Bronchial epithelial cell (primary cell): Measurements from ENCODE around the gene GRK5. TPM values are rescaled to one million over a fixed set of nuclear protein-coding genes. Genes with fewer than 3 reads are reported as not detected.
"Not testable (repeated sequence)": the region's sequence is repeated elsewhere in the genome, so short reads cannot be mapped to it uniquely, and the experiment has no call there.

Source experiments
- DNase-seq: peaks from one replicate; pipeline ENCODE4 v3.0.0-alpha.2; 2010; ENCODE audit warnings: low read depth
- FAIRE-seq: peaks from 2 replicates; lab custom pipeline; 2011; peaks lifted over from hg19 to GRCh38; lab: Jason Lieb, UNC
- H3K27me3 ChIP-seq: 2 replicates; pipeline ENCODE4 v1.5.1; 2011; ENCODE audit warnings: low read length; ENCODE audit not compliant: control insufficient read depth, insufficient read depth
- H3K36me3 ChIP-seq: 2 replicates; pipeline ENCODE4 v1.5.1; 2011; ENCODE audit warnings: low read length; ENCODE audit not compliant: control insufficient read depth, insufficient read depth
- H3K4me3 ChIP-seq: 2 replicates; pipeline ENCODE4 v1.5.1; 2011; ENCODE audit warnings: mild to moderate bottlenecking, low read depth, low read length, control low read depth
- total RNA-seq: library from RNA; depleted of rRNA; stranded (reverse); fragments of >200 nt; gene quantifications from 2 replicates; pipeline ENCODE4 v1.2.1, GENCODE V29; 2014
- TF ChIP-seq, protein P1 (sequence below): IDR thresholded peaks from 2 replicates; pipeline ENCODE4 v1.5.1; 2011; ENCODE audit warnings: mild to moderate bottlenecking, moderate library complexity, low read length, control low read depth, inconsistent platforms; ENCODE audit not compliant: insufficient read depth, severe bottlenecking

Gene GRK5
- total RNA-seq, 1 donor from 2014 or later, result 2.4 TPM

DNA sequence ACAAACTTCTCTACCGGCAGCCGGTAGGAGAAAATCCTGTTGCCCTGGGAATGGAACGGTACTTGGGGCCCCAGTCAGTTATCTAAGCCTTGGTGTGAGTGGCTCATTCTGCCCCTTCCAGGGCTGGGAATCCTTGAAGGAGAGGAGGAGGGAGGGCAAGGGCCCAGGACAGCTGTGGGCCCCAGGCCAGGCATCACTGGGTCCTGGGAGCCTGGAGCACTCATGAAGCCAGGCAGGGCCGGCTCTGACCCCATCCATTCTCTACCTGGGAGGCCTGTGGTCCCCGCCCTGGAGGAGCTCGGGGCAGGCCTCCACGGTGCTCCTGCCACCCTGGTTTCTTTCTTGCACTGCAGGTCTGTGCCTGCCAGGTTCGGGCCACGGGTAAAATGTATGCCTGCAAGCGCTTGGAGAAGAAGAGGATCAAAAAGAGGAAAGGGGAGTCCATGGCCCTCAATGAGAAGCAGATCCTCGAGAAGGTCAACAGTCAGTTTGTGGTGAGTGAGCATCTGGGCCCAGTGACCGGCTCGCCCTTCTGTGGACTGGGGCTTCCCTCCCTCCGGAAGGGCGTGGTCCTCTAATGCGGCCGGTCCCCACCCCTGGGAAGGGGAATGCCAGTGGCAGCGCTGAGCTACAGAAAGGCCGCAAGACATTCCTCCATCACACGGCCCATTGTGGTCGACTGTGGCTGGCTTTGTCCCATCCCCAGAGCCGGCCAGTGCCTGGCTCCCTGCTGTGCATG is 223.8 kb downstream of the GRK5 start:
- Histone ChIP-seq H3K4me3 (no peak overlapping the region), H3K36me3 (no peaks in the 10 kb centered on the region), H3K27me3 (no peaks in the 10 kb centered on the region)
- DNase-seq (no peak), FAIRE-seq (no peak)
- TF ChIP-seq, protein P1, sequence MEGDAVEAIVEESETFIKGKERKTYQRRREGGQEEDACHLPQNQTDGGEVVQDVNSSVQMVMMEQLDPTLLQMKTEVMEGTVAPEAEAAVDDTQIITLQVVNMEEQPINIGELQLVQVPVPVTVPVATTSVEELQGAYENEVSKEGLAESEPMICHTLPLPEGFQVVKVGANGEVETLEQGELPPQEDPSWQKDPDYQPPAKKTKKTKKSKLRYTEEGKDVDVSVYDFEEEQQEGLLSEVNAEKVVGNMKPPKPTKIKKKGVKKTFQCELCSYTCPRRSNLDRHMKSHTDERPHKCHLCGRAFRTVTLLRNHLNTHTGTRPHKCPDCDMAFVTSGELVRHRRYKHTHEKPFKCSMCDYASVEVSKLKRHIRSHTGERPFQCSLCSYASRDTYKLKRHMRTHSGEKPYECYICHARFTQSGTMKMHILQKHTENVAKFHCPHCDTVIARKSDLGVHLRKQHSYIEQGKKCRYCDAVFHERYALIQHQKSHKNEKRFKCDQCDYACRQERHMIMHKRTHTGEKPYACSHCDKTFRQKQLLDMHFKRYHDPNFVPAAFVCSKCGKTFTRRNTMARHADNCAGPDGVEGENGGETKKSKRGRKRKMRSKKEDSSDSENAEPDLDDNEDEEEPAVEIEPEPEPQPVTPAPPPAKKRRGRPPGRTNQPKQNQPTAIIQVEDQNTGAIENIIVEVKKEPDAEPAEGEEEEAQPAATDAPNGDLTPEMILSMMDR, result no peak

DNA sequence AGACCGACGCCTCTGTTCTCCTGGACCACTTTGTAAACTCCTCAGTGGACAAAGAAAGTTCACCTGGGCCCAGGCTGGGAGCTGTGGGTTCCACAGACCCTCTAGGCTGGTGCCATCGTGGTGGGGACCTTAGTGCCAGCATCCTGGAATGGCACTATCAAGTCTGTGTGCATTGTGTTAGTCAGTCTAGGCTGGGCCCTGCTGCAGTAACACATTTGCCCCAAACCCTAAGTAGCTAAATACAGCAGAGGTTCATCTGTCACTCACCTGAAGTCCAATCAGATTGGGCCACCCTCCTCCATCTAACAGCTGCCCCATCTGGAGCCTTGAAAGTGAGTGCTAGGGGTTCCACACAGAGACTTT is 224.4 kb downstream of the GRK5 start:
- Histone ChIP-seq H3K27me3 (no peaks in the 10 kb centered on the region), H3K36me3 (no peaks in the 10 kb centered on the region), H3K4me3 (no peak overlapping the region)
- TF ChIP-seq, protein P1, result no peak
- DNase-seq (no peak), FAIRE-seq (peak; percentile 85)

DNA sequence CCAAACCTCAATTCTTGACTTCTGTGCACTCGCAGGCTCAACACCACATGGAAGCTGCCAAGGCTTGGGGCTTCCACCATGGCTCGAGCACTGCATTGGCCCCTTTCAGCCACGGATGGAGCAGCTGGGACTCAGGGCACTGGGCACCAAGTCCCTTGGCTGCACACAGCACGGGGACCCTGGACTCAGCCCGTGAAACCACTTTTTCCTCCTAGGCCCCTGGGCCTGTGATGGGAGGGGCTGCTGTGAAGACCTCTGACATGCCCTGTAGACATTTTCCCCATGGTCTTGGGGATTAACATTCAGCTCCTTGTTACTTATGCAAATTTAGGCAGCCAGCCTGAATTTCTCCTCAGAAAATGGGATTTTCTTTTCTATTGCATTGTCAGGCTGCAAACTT is 227.6 kb downstream of the GRK5 start:
- not testable (repeated sequence) for DNase-seq, H3K36me3 ChIP-seq, FAIRE-seq

DNA sequence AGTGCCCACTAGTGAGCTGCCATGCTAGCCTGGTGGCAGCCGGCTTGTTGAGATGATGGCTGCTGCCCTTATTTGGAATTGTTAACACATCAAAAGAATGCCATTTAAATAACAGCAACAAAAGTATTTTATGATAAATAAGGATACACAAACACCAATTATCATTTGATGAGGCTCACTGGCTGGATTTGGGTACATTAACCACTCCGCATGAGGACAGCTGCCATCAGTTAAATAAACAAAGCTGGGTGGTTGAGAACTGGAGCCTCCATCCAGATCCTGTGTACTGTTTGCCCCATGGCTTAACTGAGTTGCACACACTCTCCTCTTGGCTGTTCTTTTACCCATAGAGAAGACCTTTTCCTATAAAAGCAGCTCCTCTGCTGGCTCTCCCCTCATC is 231.3 kb downstream of the GRK5 start:
- FAIRE-seq, result no peak
- TF ChIP-seq, protein P1, result no peak
- Histone ChIP-seq H3K27me3 (no peaks in the 10 kb centered on the region), H3K36me3 (no peaks in the 10 kb centered on the region), H3K4me3 (no peak overlapping the region)
- no peak for DNase-seq

More for the DNA sequence above, 227.6 kb downstream of the GRK5 start:
- not testable (repeated sequence) for H3K27me3 ChIP-seq, H3K4me3 ChIP-seq

DNA sequence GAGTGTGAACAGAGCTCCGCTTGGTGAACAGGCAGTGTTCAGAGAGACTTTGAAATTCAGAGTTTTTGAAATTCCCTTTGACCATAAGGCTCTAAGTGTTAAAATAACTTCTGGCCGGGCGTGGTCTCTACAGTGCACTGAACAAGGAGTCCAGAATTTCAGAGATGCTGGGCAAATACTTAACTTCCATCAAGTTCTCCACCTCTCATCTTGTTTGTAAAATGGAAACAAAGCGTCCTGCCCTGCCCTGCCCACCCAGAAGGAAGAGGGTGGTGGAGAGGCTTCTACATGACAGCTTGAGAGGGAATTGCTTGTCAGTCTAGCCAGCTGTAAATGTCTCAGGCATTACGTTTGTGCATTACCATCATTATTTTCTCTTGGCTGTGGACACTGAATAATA is 232.6 kb downstream of the GRK5 start:
- H3K36me3 ChIP-seq, result no peaks in the 10 kb centered on the region
- H3K4me3 ChIP-seq, result no peak overlapping the region
- TF ChIP-seq, protein P1, result no peak
- FAIRE-seq, result no peak
- no peak for DNase-seq
- H3K27me3 ChIP-seq, result no peaks in the 10 kb centered on the region

DNA sequence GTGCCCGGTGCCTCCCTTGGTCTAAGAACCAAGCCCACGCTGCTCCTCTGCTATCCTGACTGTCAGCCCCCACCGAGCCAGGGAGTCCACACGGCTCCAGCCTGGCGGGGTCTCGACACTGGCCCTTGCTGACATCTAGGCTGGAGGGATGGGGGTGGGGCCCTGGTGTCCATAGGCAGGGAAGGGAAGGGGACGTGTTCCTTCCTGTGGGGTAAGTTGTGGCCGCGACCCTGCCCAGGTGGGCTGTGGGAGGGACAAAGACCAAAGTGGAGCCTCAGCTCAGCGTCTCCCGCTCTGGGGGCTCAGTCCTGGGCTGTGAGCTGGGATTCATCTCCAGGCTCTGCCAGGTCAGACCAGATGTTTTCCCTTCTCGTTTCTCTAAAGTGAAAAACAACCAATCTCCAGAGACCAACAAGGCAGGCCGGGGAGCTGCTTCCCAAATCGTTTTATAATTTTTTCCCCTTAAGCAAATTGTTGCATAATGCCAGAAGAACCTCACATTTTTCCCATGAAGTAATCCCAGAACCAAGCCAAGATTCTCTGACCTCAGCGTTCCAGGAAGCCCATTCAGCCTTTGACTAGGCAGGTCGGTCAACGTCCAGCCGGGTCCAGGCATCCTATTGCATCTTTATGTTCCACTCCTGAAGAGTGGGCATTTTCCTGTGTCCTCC is 233.9 kb downstream of the GRK5 start:
- no peaks in the 10 kb centered on the region for H3K36me3 ChIP-seq
- no peak overlapping the region for H3K4me3 ChIP-seq
- DNase-seq (no peak), FAIRE-seq (no peak)
- TF ChIP-seq, protein P1, result no peak
- H3K27me3 ChIP-seq, result no peaks in the 10 kb centered on the region
